ENCODE data around the gene CHRNA7.

Gene CHRNA7

GRCh38 chr15:32218666-32219065 is 188.4 kb downstream of the CHRNA7 start:
- DNase-seq: no peak
